ENCODE measurements around the gene PHACTR1. TPM values are rescaled to one million over a fixed set of nuclear protein-coding genes. Genes with fewer than 3 reads are reported as not detected.
A peak's percentile ranks its signal among the peaks of the same experiment; 100 is the strongest.

PHACTR1 gene
- total RNA-seq, 2 donors from 2014 or later: 6.0 to 12.9 TPM

DNA sequence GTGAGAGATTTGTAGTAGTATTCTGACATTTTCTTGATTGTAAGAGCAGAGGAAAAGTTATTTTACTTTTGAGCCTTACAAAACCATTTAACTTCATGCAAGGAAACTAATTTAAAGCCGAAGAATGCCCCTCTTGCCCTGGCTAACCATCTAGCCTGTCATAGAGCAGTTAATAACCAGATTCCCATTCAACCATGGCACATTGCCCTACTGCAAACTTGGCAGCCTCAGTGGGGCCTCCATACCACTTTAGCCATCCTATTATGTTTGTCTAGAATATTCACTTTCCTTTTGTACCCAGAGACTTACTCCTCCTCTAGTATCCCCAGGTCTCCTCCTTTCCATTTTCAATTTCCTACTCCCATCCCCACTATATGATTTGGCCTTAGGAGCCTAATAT, 380.9 kb downstream of the PHACTR1 start:
- intact Hi-C loops (cut with DNase I): no loop called here
- H3K36me3 ChIP-seq (replicated peaks in 1 of 2; ENCODE audit: insufficient read depth in 1 of 2, low read depth in 2 of 2): no peaks in the 10 kb centered on the region
- H3K4me1 ChIP-seq: peaks cover 46% of the 10 kb centered on the region
- TF ChIP-seq POLR2A (IDR thresholded peaks at IDR 0.05): no peak
- TF ChIP-seq, protein P1, sequence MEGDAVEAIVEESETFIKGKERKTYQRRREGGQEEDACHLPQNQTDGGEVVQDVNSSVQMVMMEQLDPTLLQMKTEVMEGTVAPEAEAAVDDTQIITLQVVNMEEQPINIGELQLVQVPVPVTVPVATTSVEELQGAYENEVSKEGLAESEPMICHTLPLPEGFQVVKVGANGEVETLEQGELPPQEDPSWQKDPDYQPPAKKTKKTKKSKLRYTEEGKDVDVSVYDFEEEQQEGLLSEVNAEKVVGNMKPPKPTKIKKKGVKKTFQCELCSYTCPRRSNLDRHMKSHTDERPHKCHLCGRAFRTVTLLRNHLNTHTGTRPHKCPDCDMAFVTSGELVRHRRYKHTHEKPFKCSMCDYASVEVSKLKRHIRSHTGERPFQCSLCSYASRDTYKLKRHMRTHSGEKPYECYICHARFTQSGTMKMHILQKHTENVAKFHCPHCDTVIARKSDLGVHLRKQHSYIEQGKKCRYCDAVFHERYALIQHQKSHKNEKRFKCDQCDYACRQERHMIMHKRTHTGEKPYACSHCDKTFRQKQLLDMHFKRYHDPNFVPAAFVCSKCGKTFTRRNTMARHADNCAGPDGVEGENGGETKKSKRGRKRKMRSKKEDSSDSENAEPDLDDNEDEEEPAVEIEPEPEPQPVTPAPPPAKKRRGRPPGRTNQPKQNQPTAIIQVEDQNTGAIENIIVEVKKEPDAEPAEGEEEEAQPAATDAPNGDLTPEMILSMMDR (IDR thresholded peaks at IDR 0.05): no peak
- no peak overlapping the region for H3K27ac ChIP-seq
- 89 to 93% methylated on average over 1 of the region's 1 CpG for WGBS, 2 donors
- H3K4me3 ChIP-seq: no peak overlapping the region
- DNase-seq (no peak), ATAC-seq (no peak)
- no peaks in the 10 kb centered on the region for H3K9me3 ChIP-seq
- H3K27me3 ChIP-seq: no peaks in the 10 kb centered on the region

DNA sequence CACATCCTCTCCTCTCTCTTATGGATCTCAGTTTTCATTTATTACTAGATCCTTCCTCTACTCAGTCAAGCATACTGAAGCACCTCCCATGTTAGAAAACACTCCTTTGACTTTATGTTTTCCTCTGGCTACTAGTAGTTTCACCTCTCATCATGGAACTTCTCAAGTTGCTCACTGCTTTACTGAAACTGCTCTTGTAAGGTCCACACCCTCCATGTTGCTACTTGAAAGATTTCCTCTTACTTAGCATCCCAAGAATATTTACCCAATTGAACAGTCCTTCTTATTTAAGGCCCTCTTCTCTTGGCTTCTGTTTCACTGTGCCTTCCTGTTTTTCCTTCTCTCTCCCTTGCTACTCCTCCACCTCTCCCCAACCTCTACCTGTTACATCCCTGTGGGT, 381.4 kb downstream of the PHACTR1 start:
- ATAC-seq (no peak), DNase-seq (no peak)
- no peak for TF ChIP-seq POLR2A (IDR thresholded peaks at IDR 0.05)
- TF ChIP-seq, protein P1 (IDR thresholded peaks at IDR 0.05): no peak
- Histone ChIP-seq H3K36me3 (replicated peaks in 1 of 2; ENCODE audit: insufficient read depth in 1 of 2, low read depth in 2 of 2) (no peaks in the 10 kb centered on the region), H3K4me1 (peaks cover 51% of the 10 kb centered on the region), H3K4me3 (no peak overlapping the region), H3K27me3 (no peaks in the 10 kb centered on the region), H3K27ac (no peak overlapping the region), H3K9me3 (no peaks in the 10 kb centered on the region)
- intact Hi-C loops (cut with DNase I): no loop called here

DNA sequence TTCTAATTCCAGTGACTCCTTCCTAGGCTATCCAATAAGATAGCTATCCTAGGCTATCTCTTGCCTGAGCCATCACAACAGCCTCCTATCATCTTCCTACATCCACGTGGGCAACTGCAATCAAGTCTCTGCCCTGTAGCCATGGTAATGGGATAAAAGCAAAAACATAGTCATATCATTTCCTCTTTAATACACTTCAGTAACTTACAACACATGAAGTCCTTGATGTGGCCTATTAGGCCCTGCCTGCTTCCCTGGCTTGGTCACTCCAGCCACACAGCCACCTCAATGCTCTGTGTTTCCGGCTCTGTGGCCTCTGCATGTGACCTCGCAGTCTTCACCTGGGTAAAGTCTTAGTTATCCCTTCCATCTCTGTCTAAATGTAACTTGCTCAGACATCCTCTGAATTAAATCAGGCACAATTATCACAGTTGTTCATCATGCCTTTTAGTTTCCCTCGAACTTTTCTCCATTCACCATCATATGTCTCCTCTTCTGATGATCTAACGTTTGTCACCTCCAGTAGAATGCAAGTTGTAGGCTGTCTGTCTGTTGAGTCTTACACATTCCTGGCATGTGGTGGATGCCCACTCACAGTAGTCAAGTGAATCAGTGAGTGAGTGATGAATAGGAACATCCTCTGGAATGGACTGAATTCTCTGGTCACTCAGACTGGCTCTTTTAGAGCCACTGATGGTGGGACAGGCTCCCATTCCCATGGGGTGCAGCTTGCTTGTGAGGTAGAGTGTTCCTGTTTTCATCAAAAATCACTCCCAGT, 382.4 kb downstream of the PHACTR1 start:
- no peaks in the 10 kb centered on the region for H3K36me3 ChIP-seq (replicated peaks in 1 of 2; ENCODE audit: insufficient read depth in 1 of 2, low read depth in 2 of 2)
- no peak for DNase-seq
- H3K4me1 ChIP-seq: peaks cover 52% of the 10 kb centered on the region
- ATAC-seq: no peak
- intact Hi-C loops (cut with DNase I): no loop called here
- H3K27ac ChIP-seq: no peak overlapping the region
- H3K9me3 ChIP-seq: no peaks in the 10 kb centered on the region
- WGBS, 2 donors: 91 to 96% methylated on average over 5 of the region's 5 CpGs
- H3K4me3 ChIP-seq: no peak overlapping the region
- TF ChIP-seq, protein P1 (IDR thresholded peaks at IDR 0.05): no peak
- TF ChIP-seq POLR2A (IDR thresholded peaks at IDR 0.05): no peak
- no peaks in the 10 kb centered on the region for H3K27me3 ChIP-seq

DNA sequence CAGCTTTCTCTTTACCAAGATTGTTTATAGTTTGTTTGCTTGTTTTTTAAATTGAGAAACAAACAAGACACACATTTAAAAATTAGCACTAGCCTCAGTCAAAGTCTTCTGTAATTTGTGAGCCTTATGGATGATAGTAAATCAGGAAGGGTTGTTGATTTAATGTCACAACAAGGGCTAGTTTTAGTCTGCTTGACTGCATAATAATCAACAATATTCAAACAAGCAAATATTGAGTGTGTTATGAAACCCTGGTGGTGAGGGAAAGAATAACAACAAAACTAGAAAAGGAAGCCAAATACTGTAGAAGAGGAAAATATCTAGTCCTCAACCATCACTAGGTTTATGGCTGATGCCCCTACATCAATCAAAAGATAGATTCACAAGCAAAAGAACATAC, 383.2 kb downstream of the PHACTR1 start:
- no peak for ATAC-seq
- TF ChIP-seq POLR2A (IDR thresholded peaks at IDR 0.05): no peak
- TF ChIP-seq, protein P1 (IDR thresholded peaks at IDR 0.05): peak in 4 of 7 experiments; percentile 5 to 21 (median 8)

DNA sequence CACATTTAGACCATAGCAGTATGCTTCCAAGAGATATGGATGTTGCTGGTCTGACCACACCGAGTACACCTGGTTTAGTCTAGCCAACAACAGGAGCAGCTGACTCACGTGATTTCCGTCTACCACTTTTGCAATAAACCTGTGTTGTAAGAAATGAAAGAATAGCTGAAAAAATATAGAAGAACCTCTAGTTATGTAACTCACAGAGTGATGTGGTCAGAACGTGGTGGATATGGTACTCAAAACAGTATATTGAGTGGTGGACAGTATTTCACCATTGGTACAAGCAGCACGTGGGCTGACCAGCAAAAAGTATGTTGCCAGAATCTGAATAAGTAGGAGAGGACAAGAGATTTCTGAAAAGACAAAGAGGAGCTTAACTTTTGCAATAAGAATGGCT, 384.8 kb downstream of the PHACTR1 start:
- H3K27ac ChIP-seq: no peak overlapping the region
- H3K36me3 ChIP-seq (replicated peaks in 1 of 2; ENCODE audit: insufficient read depth in 1 of 2, low read depth in 2 of 2): no peaks in the 10 kb centered on the region
- H3K4me3 ChIP-seq: no peak overlapping the region
- intact Hi-C loops (cut with DNase I): no loop called here
- H3K4me1 ChIP-seq: peaks cover 41% of the 10 kb centered on the region
- TF ChIP-seq, protein P1 (IDR thresholded peaks at IDR 0.05): no peak
- no peak for TF ChIP-seq POLR2A (IDR thresholded peaks at IDR 0.05)
- H3K9me3 ChIP-seq: no peaks in the 10 kb centered on the region
- 69 to 87% methylated on average over 5 of the region's 5 CpGs for WGBS, 2 donors
- DNase-seq (no peak), ATAC-seq (no peak)
- no peaks in the 10 kb centered on the region for H3K27me3 ChIP-seq

More for the DNA sequence above, 383.2 kb downstream of the PHACTR1 start:
- no peak for DNase-seq
- intact Hi-C loops (cut with DNase I): no loop called here
- no peaks in the 10 kb centered on the region for H3K27me3 ChIP-seq
- H3K9me3 ChIP-seq: no peaks in the 10 kb centered on the region
- no peaks in the 10 kb centered on the region for H3K36me3 ChIP-seq (replicated peaks in 1 of 2; ENCODE audit: insufficient read depth in 1 of 2, low read depth in 2 of 2)
- no peak overlapping the region for H3K27ac ChIP-seq
- H3K4me3 ChIP-seq: no peak overlapping the region
- H3K4me1 ChIP-seq: peaks cover 57% of the 10 kb centered on the region
